B cell (primary cell): Measurements from ENCODE around the gene WDFY4. TPM values are rescaled to one million over a fixed set of nuclear protein-coding genes. Genes with fewer than 3 reads are reported as not detected.

Experiments
- ATAC-seq: fragments of 200-7000 bp; cut with Tn5 transposase; one replicate; pipeline ENCODE4 v1.10.0; 2021; ENCODE audit warnings: low read depth, mild to moderate bottlenecking, moderate number of reproducible peaks, moderate library complexity
- CTCF ChIA-PET: fragments of 350-600 bp; sonication (Branson Sonifier 250); formaldehyde crosslinking; loops from one replicate; lab custom pipeline; 2021; ENCODE audit warnings: antibody characterized with exemption, inconsistent platforms; lab: Charles Lee
- POLR2A ChIA-PET: fragments of 350-600 bp; sonication (Branson Sonifier 250); formaldehyde crosslinking; loops from one replicate; lab custom pipeline; 2021; ENCODE audit warnings: antibody characterized with exemption; lab: Charles Lee
- DNase-seq: peaks from one replicate; pipeline ENCODE4 v3.0.0; 2013
- H2AFZ ChIP-seq: 2 replicates; pipeline ENCODE4 v1.6.1; 2012; ENCODE audit warnings: mild to moderate bottlenecking, low read depth, low read length; ENCODE audit not compliant: insufficient read depth, poor library complexity, severe bottlenecking
- H3K27ac ChIP-seq, 2 donors: 1 replicate in 1 of 2; 2 replicates in 1 of 2; pipeline ENCODE4 v1.5.1; 2012 to 2013; ENCODE audit warnings: low read length in 2 of 2, mild to moderate bottlenecking in 2 of 2, moderate library complexity in 1 of 2
- H3K27me3 ChIP-seq, 4 experiments: fragments of 200-600 bp in 1 of 4; sonication (generic) in 1 of 4; replicated peaks in 1 of 4; 1 replicate in 2 of 4; 2 replicates in 2 of 4; pipeline versions ENCODE4 v1.6.1 to v1.7.0; 2013 to 2016; ENCODE audit warnings: low read length in 3 of 4, mild to moderate bottlenecking in 2 of 4, mixed read lengths in 1 of 4, moderate library complexity in 1 of 4; ENCODE audit not compliant: insufficient read depth in 4 of 4, control insufficient read depth in 3 of 4; ENCODE audit errors: control extremely low read depth in 1 of 4
- H3K36me3 ChIP-seq, 2 experiments: replicated peaks in 1 of 2; 1 replicate in 1 of 2; 2 replicates in 1 of 2; pipeline versions ENCODE4 v1.6.1 to v1.7.1; 2013; ENCODE audit warnings: low read length in 1 of 2; ENCODE audit not compliant: insufficient read depth in 2 of 2, control insufficient read depth in 1 of 2; ENCODE audit errors: control extremely low read depth in 1 of 2, extremely low read depth in 1 of 2
- H3K4me1 ChIP-seq, 2 donors: fragments of 200-600 bp in 1 of 2; sonication (generic) in 1 of 2; 1 replicate in 1 of 2; 2 replicates in 1 of 2; pipeline versions ENCODE4 v1.5.1 to v1.6.1; 2013 to 2017; ENCODE audit warnings: low read length in 2 of 2; ENCODE audit not compliant: control insufficient read depth in 2 of 2, insufficient read depth in 2 of 2
- H3K4me2 ChIP-seq: replicated peaks from 2 replicates; pipeline ENCODE3; 2012; ENCODE audit warnings: mild to moderate bottlenecking, low read depth, low read length; ENCODE audit not compliant: poor library complexity, severe bottlenecking
- H3K4me3 ChIP-seq, 5 experiments: fragments of 200-600 bp in 1 of 5; sonication (generic) in 1 of 5; 1 replicate in 3 of 5; 2 replicates in 2 of 5; pipeline versions ENCODE4 v1.5.1 to v1.7.0; 2011 to 2016; ENCODE audit warnings: low read length in 4 of 5, mild to moderate bottlenecking in 4 of 5, low read depth in 2 of 5, control low read depth in 1 of 5, moderate library complexity in 1 of 5; ENCODE audit not compliant: insufficient read depth in 1 of 5; ENCODE audit errors: control extremely low read depth in 1 of 5, extremely low read depth in 1 of 5
- H3K79me2 ChIP-seq: fragments of 200-600 bp; sonication (generic); one replicate; pipeline ENCODE4 v1.6.0; 2016; ENCODE audit warnings: low read length; ENCODE audit not compliant: control insufficient read depth, insufficient read depth
- H3K9ac ChIP-seq: fragments of 200-600 bp; sonication (generic); 2 replicates; pipeline ENCODE4 v1.6.1; 2017; ENCODE audit warnings: mild to moderate bottlenecking, low read length, moderate library complexity
- H3K9me3 ChIP-seq, 3 donors: one replicate each; pipeline versions ENCODE4 v1.6.1 to v1.7.1; 2013; ENCODE audit warnings: low read length in 2 of 3; ENCODE audit not compliant: control insufficient read depth in 2 of 3, insufficient read depth in 1 of 3; ENCODE audit errors: control extremely low read depth in 1 of 3
- H4K20me1 ChIP-seq: 2 replicates; pipeline ENCODE4 v1.6.0; 2012; ENCODE audit warnings: mild to moderate bottlenecking, low read length; ENCODE audit not compliant: insufficient read depth, control insufficient read depth, poor library complexity, severe bottlenecking
- H3K27ac Mint-ChIP-seq: one replicate; pipeline ENCODE4 v1.8.0; 2021; ENCODE audit warnings: mixed read lengths
- H3K27me3 Mint-ChIP-seq: one replicate; pipeline ENCODE4 v1.8.0; 2021; ENCODE audit warnings: mixed read lengths
- H3K4me1 Mint-ChIP-seq: one replicate; pipeline ENCODE4 v1.8.0; 2021; ENCODE audit warnings: mixed read lengths
- H3K4me3 Mint-ChIP-seq: one replicate; pipeline ENCODE4 v1.8.0; 2021; ENCODE audit warnings: mixed read lengths
- H3K9me3 Mint-ChIP-seq: one replicate; pipeline ENCODE4 v1.8.0; 2022; ENCODE audit warnings: mixed read lengths; ENCODE audit not compliant: insufficient read depth
- EZH2 ChIP-seq: IDR thresholded peaks from 2 replicates; pipeline ENCODE4 v1.6.1; 2012; ENCODE audit warnings: borderline replicate concordance, low read depth, mild to moderate bottlenecking, moderate library complexity, low read length; ENCODE audit not compliant: insufficient read depth, poor library complexity, severe bottlenecking
- WGBS: methylation state at CpG from one replicate; pipeline ENCODE4 v1.1.5; 2013; ENCODE audit warnings: missing lambda C conversion rate; ENCODE audit not compliant: insufficient coverage; 5-methylcytosine and 5-hydroxymethylcytosine counted together
- intact Hi-C: fragments of 100-400 bp; cut with micrococcal nuclease; formaldehyde crosslinking; loops from one replicate; pipeline ENCODE4 v1.10.0; 2022
- polyA plus RNA-seq: library from polyadenylated mRNA; depleted of rRNA; stranded (reverse); fragments of >200 nt; gene quantifications from 2 replicates; pipeline ENCODE4 v1.2.3, GENCODE V29; 2012
- total RNA-seq, 2 donors: library from RNA; stranded (reverse); fragments of 120-200 nt in 1 of 2; gene quantifications; 1 replicate in 1 of 2; 2 replicates in 1 of 2; pipeline versions ENCODE4 v1.2.3 to v1.2.4, GENCODE V29; 2013 to 2022
- TF ChIP-seq, protein P1 (sequence below): fragments of 200-600 bp; IDR thresholded peaks from one replicate; pipeline ENCODE4 v1.8.0; 2022; ENCODE audit warnings: antibody characterized with exemption, mild to moderate bottlenecking

The WDFY4 gene
- total and polyA plus RNA-seq, 2 donors (not counting 1 experiment from before 2014, with no cell fraction given): 262 to 560 TPM

DNA sequence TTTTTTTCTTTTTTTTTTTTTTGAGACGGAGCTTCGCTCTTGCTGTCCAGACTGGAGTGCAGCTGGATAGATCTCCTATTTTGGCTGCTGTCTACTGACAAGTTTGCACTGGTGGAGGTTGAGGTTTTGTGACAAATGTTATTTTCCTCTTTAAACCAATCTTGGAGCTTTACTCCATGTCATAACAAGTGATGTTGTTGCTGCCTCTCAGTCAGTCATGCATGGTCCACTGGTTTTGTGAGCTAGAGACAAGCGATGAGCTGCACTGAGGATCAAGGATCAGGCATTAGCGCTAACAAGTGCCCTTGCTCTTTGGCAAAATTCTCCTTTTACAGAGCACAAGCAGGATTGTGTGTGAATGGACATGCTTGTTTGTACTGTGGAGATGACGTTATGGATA, 805 bp upstream of the WDFY4 start:
- H3K4me1 Mint-ChIP-seq: peaks cover 62% of the 10 kb centered on the region
- Histone ChIP-seq H3K9ac (peak overlapping the region; percentile 88), H3K4me1 (peaks cover 54 to 66% of the 10 kb centered on the region in 2 donors), H3K4me2 (peak overlapping the region; percentile 90), H3K4me3 (peak overlapping the region; percentile 73 to 89 (median 86)), H2AFZ (peak overlapping the region; percentile 56), H3K27ac (peak overlapping the region; percentile 99), H3K79me2 (peaks cover 65% of the 10 kb centered on the region), H3K36me3 (peaks cover 0 to 2% of the 10 kb centered on the region in 2 experiments), H3K27me3 (no peaks in the 10 kb centered on the region), H4K20me1 (peaks cover 4% of the 10 kb centered on the region), H3K9me3 (peaks cover 0 to 6% (median 4%) of the 10 kb centered on the region in 3 donors)
- ATAC-seq: peak; percentile 58
- ChIA-PET POLR2A (interaction anchor here (0.5 to 4.4 kb wide), 10 partner anchors 11 to 105 kb away, joined by 3 to 263 read pairs (median 6); no protein-coding TSS in a partner anchor), CTCF (interaction anchor here (0.8 to 9.6 kb wide), 15 partner anchors 11 to 835 kb away, joined by 3 to 139 read pairs (median 8); no protein-coding TSS in a partner anchor)
- WGBS: 0% methylated on average over 1 of the region's 5 CpGs
- intact Hi-C loops: loop anchor here (1.0 to 10.0 kb wide), 6 partner anchors 12 to 511 kb away; partner anchors contain the start of gene MAPK8
- no peaks in the 10 kb centered on the region for H3K27me3 Mint-ChIP-seq
- DNase-seq: peak; percentile 78
- TF ChIP-seq EZH2: no peak
- TF ChIP-seq, protein P1, sequence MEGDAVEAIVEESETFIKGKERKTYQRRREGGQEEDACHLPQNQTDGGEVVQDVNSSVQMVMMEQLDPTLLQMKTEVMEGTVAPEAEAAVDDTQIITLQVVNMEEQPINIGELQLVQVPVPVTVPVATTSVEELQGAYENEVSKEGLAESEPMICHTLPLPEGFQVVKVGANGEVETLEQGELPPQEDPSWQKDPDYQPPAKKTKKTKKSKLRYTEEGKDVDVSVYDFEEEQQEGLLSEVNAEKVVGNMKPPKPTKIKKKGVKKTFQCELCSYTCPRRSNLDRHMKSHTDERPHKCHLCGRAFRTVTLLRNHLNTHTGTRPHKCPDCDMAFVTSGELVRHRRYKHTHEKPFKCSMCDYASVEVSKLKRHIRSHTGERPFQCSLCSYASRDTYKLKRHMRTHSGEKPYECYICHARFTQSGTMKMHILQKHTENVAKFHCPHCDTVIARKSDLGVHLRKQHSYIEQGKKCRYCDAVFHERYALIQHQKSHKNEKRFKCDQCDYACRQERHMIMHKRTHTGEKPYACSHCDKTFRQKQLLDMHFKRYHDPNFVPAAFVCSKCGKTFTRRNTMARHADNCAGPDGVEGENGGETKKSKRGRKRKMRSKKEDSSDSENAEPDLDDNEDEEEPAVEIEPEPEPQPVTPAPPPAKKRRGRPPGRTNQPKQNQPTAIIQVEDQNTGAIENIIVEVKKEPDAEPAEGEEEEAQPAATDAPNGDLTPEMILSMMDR: no peak
- no peaks in the 10 kb centered on the region for H3K9me3 Mint-ChIP-seq
- peak overlapping the region; percentile 97 for H3K27ac Mint-ChIP-seq
- peak overlapping the region; percentile 94 for H3K4me3 Mint-ChIP-seq

- Histone ChIP-seq H2AFZ (peak overlapping the region; percentile 56), H3K4me1 (peaks cover 58 to 71% of the 10 kb centered on the region in 2 donors), H3K4me2 (peak overlapping the region; percentile 90), H3K79me2 (peaks cover 71% of the 10 kb centered on the region), H3K36me3 (peaks cover 2 to 4% of the 10 kb centered on the region in 2 experiments), H3K27me3 (no peaks in the 10 kb centered on the region), H3K9me3 (peaks cover 0 to 6% (median 4%) of the 10 kb centered on the region in 3 donors), H4K20me1 (peaks cover 8% of the 10 kb centered on the region), H3K9ac (peak overlapping the region; percentile 88), H3K27ac (peak overlapping the region; percentile 99), H3K4me3 (peak overlapping the region; percentile 73 to 89 (median 86))
- Mint-ChIP-seq H3K9me3 (no peaks in the 10 kb centered on the region), H3K4me3 (peak overlapping the region; percentile 94), H3K27ac (peak overlapping the region; percentile 97), H3K4me1 (peaks cover 62% of the 10 kb centered on the region), H3K27me3 (no peaks in the 10 kb centered on the region)
- no peak for DNase-seq
- no peak for ATAC-seq
- ChIA-PET CTCF (interaction anchor here (0.9 to 9.6 kb wide), 18 partner anchors 10 to 834 kb away, joined by 3 to 139 read pairs (median 6); no protein-coding TSS in a partner anchor), POLR2A (interaction anchor here (0.6 to 4.4 kb wide), 15 partner anchors 10 to 226 kb away, joined by 3 to 263 read pairs (median 5); no protein-coding TSS in a partner anchor)
- 3% methylated on average over 6 of the region's 6 CpGs for WGBS
- TF ChIP-seq, protein P1: no peak
- no peak for TF ChIP-seq EZH2
- intact Hi-C loops: loop anchor here (1.0 to 10.0 kb wide), 6 partner anchors 12 to 510 kb away; partner anchors contain the start of gene MAPK8
Observed at GRCh38 chr10:48684463-48684791, 246 bp upstream of the WDFY4 start.
